ENCODE data around the gene WDFY4. TPM values are rescaled to one million over a fixed set of nuclear protein-coding genes. Genes with fewer than 3 reads are reported as not detected.

The WDFY4 gene
- total RNA-seq, 1 experiment from 2014 or later = not detected

DNA sequence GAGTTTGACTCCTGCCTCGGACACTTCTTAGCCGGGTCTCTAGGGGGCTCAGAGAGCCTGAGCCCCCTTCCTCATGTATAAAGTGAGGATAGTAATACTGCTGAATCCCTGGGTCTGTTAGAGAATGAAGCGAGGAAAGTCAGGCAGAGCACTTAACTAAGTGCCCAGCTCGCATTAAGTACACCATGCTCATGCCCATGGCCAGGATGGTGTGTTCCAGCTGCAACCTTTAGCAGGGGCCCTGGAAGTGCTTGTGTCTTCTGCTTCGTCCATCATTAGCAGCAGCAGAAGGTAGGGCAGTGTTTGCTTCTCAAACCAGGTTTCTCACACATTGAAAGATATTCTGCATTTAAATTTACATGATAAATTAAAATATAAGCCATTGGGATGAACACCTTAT is 27.3 kb upstream of the WDFY4 start:
- no peak overlapping the region for H2AFZ ChIP-seq (ENCODE audit: low read length)
- Mint-ChIP-seq H3K4me3 (no peak overlapping the region), H3K36me3 (ENCODE audit: insufficient read depth in 1 of 3, low read depth in 3 of 3) (no peaks in the 10 kb centered on the region), H3K27ac (no peak overlapping the region), H3K4me1 (peaks cover 14% of the 10 kb centered on the region in 2 experiments), H3K27me3 (ENCODE audit: low read depth) (peaks cover 51% of the 10 kb centered on the region), H3K9me3 (no peaks in the 10 kb centered on the region)
- no peaks in the 10 kb centered on the region; the same call in 1 of the 2 replicates for H3K4me1 ChIP-seq (ENCODE audit: insufficient read depth, low read length)
- no peaks in the 10 kb centered on the region for H3K9me3 ChIP-seq (ENCODE audit: control insufficient read depth, low read depth, low read length)
- peaks cover 11% of the 10 kb centered on the region for H3K23me2 ChIP-seq (ENCODE audit: insufficient read length, low read depth, low read length, poor library complexity, severe bottlenecking)
- no peaks in the 10 kb centered on the region for H4K20me1 ChIP-seq (ENCODE audit: control insufficient read depth, insufficient read depth, insufficient read length)
- H3K79me2 ChIP-seq (ENCODE audit: insufficient read depth, low read length) = no peaks in the 10 kb centered on the region
- DNase-seq = no peak
- no peak overlapping the region for H2AK5ac ChIP-seq (ENCODE audit: insufficient read length, low read length)
- no peak overlapping the region for H3T11ph ChIP-seq (ENCODE audit: low read length)
- H2BK12ac ChIP-seq (ENCODE audit: insufficient read length, low read depth, low read length) = no peak overlapping the region
- H2BK20ac ChIP-seq (ENCODE audit: low read depth, low read length, poor library complexity, severe bottlenecking) = no peak overlapping the region
- H3K27me3 ChIP-seq (ENCODE audit: insufficient read depth, low read length) = peaks cover 5% of the 10 kb centered on the region; the same call in 1 of the 2 replicates
- H3K9ac ChIP-seq (ENCODE audit: extremely low read depth, insufficient read length, low read length) = no peak overlapping the region
- H3K4me2 ChIP-seq (ENCODE audit: insufficient read depth, insufficient read length, low read length) = no peak overlapping the region
- TF ChIP-seq, protein P1, sequence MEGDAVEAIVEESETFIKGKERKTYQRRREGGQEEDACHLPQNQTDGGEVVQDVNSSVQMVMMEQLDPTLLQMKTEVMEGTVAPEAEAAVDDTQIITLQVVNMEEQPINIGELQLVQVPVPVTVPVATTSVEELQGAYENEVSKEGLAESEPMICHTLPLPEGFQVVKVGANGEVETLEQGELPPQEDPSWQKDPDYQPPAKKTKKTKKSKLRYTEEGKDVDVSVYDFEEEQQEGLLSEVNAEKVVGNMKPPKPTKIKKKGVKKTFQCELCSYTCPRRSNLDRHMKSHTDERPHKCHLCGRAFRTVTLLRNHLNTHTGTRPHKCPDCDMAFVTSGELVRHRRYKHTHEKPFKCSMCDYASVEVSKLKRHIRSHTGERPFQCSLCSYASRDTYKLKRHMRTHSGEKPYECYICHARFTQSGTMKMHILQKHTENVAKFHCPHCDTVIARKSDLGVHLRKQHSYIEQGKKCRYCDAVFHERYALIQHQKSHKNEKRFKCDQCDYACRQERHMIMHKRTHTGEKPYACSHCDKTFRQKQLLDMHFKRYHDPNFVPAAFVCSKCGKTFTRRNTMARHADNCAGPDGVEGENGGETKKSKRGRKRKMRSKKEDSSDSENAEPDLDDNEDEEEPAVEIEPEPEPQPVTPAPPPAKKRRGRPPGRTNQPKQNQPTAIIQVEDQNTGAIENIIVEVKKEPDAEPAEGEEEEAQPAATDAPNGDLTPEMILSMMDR (conservative IDR thresholded peaks at IDR 0.05) = no peak
- WGBS (ENCODE audit: extremely low coverage, insufficient read length, low lambda C conversion rate) = no CpG with 5 or more reads among the region's 5 CpGs
- no peak overlapping the region for H3K14ac ChIP-seq (ENCODE audit: insufficient read depth, low read length)
- H4K91ac ChIP-seq (ENCODE audit: insufficient read length, low read depth, low read length) = no peak overlapping the region
- H3K18ac ChIP-seq (ENCODE audit: insufficient read length, low read depth, low read length) = no peak overlapping the region
- no peak overlapping the region for H3K27ac ChIP-seq (ENCODE audit: insufficient read length, low read depth, low read length)
- no peaks in the 10 kb centered on the region for H3K79me1 ChIP-seq (ENCODE audit: insufficient read depth, low read depth, low read length, poor library complexity, severe bottlenecking)
- no peak overlapping the region for H3K56ac ChIP-seq (ENCODE audit: insufficient read length, low read depth, low read length)
- no peak overlapping the region for H3K4ac ChIP-seq (ENCODE audit: low read depth, low read length)
- H4K8ac ChIP-seq (replicated peaks; ENCODE audit: insufficient read length, low read depth, low read length) = no peak overlapping the region
- no peak overlapping the region for H2BK15ac ChIP-seq (ENCODE audit: low read depth, low read length)
- H4K5ac ChIP-seq (ENCODE audit: insufficient read length, low read depth, low read length) = no peak overlapping the region
- H3K23ac ChIP-seq (ENCODE audit: insufficient read length, low read depth, low read length) = no peak overlapping the region
- no peak overlapping the region for H2BK5ac ChIP-seq (ENCODE audit: insufficient read length, low read length)
- no peak overlapping the region for H2BK120ac ChIP-seq (ENCODE audit: low read depth, low read length, poor library complexity, severe bottlenecking)

Measured in H9 (cell line).